Psoas muscle (tissue), 8 donors: ENCODE measurements around the gene IL20. TPM values are rescaled to one million over a fixed set of nuclear protein-coding genes. Genes with fewer than 3 reads are reported as not detected.

Source experiments
- ATAC-seq, 4 donors: fragments of 200-7000 bp; cut with Tn5 transposase; one replicate each; pipeline ENCODE4 v1.9.1; 2020; ENCODE audit warnings: moderate library complexity in 3 of 4, mild to moderate bottlenecking in 2 of 4
- DNase-seq, 2 donors: peaks; one replicate each; pipeline ENCODE4 v3.0.0-alpha.2; 2020
- H3K27ac ChIP-seq: fragments of 200-600 bp; one replicate; pipeline ENCODE4 v1.8.0; 2022
- H3K27me3 ChIP-seq, 3 donors: fragments of 200-600 bp in 1 of 3; one replicate each; pipeline versions ENCODE4 v1.6.1 to v1.8.0; 2013 to 2022; ENCODE audit warnings: low read length in 2 of 3, mild to moderate bottlenecking in 2 of 3, moderate library complexity in 1 of 3; ENCODE audit not compliant: insufficient read depth in 3 of 3
- H3K36me3 ChIP-seq, 2 donors: fragments of 200-600 bp in 1 of 2; one replicate each; pipeline versions ENCODE4 v1.6.1 to v1.8.0; 2013 to 2022; ENCODE audit warnings: low read depth in 1 of 2, mild to moderate bottlenecking in 1 of 2, moderate library complexity in 1 of 2; ENCODE audit not compliant: insufficient read depth in 1 of 2
- H3K4me1 ChIP-seq: fragments of 200-600 bp; one replicate; pipeline ENCODE4 v1.8.0; 2022
- H3K4me3 ChIP-seq: fragments of 200-600 bp; one replicate; pipeline ENCODE4 v1.8.0; 2022; ENCODE audit warnings: mild to moderate bottlenecking
- H3K9me3 ChIP-seq: fragments of 200-600 bp; one replicate; pipeline ENCODE4 v1.8.0; 2022
- WGBS, 3 donors: extraction: QIAGEN DNeasy Blood & Tissue Kit; methylation state at CpG; one replicate each; pipeline versions ENCODE4 v1.1.6 to v1.1.7; 2013; 5-methylcytosine and 5-hydroxymethylcytosine counted together
- intact Hi-C, 2 donors: fragments of 100-400 bp; cut with DNase I; formaldehyde crosslinking; loops; one replicate each; pipeline versions ENCODE4 v1.11.0 to v1.14.2; 2022
- polyA plus RNA-seq, 3 donors: library from polyadenylated mRNA; stranded (reverse); fragments of 200-250 nt; gene quantifications; one replicate each; pipeline ENCODE4 v1.2.3, GENCODE V29; 2013
- total RNA-seq, 4 donors: library from RNA; stranded (reverse); fragmentation: NEBNext Ultra II Directional in 2 of 4; extraction: Animal tissue kit (Norgen Biotek cat#: 25700) in 2 of 4; gene quantifications; one replicate each; pipeline versions ENCODE4 v1.2.1 to v1.2.4, GENCODE V29; 2021 to 2023
- TF ChIP-seq, protein P1 (sequence below): fragments of 200-600 bp; IDR thresholded peaks from one replicate; pipeline ENCODE4 v1.8.0; 2022; ENCODE audit warnings: antibody characterized with exemption
- donor health status: healthy with polysubstance abuse.
- donor health status: DM: no; HTN: no; CAD: no; lungs with moderate emphysema.
- donor health status: Bipolar disorder and iron deficiency.
- donor health status: healthy.
- donor health status: DM: yes; HTN: yes; CAD: no.
- donor health status: DM: no; HTN: no; CAD: no.
- donor health status: DM: no; HTN: no; CAD: no.
- donor health status: DM: yes; HTN: yes; CAD: no.

IL20 gene
- total and polyA plus RNA-seq, 7 donors = 1.2 TPM; not detected in 6

- ATAC-seq (no peak), DNase-seq (no peak)
- intact Hi-C loops = no loop called here
- Histone ChIP-seq H3K9me3 (no peaks in the 10 kb centered on the region), H3K36me3 (no peaks in the 10 kb centered on the region), H3K4me3 (no peak overlapping the region), H3K4me1 (no peaks in the 10 kb centered on the region), H3K27me3 (no peaks in the 10 kb centered on the region), H3K27ac (no peak overlapping the region)
- TF ChIP-seq, protein P1, sequence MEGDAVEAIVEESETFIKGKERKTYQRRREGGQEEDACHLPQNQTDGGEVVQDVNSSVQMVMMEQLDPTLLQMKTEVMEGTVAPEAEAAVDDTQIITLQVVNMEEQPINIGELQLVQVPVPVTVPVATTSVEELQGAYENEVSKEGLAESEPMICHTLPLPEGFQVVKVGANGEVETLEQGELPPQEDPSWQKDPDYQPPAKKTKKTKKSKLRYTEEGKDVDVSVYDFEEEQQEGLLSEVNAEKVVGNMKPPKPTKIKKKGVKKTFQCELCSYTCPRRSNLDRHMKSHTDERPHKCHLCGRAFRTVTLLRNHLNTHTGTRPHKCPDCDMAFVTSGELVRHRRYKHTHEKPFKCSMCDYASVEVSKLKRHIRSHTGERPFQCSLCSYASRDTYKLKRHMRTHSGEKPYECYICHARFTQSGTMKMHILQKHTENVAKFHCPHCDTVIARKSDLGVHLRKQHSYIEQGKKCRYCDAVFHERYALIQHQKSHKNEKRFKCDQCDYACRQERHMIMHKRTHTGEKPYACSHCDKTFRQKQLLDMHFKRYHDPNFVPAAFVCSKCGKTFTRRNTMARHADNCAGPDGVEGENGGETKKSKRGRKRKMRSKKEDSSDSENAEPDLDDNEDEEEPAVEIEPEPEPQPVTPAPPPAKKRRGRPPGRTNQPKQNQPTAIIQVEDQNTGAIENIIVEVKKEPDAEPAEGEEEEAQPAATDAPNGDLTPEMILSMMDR = no peak
- 85 to 89% (median 87%) methylated on average over 2 of the region's 2 CpGs for WGBS, 3 donors
Observed at GRCh38 chr1:206829875-206830274, 35.5 kb upstream of the IL20 start.

DNA sequence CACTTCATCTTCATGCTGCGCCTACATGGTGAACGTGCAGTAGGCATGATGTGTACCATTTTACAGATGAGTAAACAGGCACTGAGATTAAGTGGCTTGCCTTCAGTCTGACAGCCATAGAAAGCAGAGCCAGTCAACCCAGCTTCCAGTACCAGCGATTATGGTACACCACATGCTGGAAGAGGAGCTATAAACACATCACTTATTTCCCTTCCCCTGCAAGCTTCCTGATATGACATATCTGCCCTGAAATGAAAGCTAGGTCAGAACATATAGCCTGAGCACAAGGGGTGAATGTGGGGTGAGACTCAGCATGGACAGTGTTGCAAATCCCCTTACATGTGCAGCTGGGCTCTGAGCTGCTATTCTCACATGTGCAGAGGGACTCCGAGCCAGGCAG, 33.8 kb upstream of the IL20 start:
- TF ChIP-seq, protein P1 = no peak
- 87 to 88% (median 87%) methylated on average over 4 of the region's 4 CpGs for WGBS, 3 donors
- H3K4me1 ChIP-seq = no peaks in the 10 kb centered on the region
- H3K27ac ChIP-seq = no peak overlapping the region
- no peaks in the 10 kb centered on the region for H3K9me3 ChIP-seq
- peaks cover 0 to 1% (median 0%) of the 10 kb centered on the region in 3 donors for H3K27me3 ChIP-seq
- intact Hi-C loops = no loop called here
- ATAC-seq (no peak), DNase-seq (no peak)
- H3K4me3 ChIP-seq = no peak overlapping the region
- H3K36me3 ChIP-seq = no peaks in the 10 kb centered on the region

DNA sequence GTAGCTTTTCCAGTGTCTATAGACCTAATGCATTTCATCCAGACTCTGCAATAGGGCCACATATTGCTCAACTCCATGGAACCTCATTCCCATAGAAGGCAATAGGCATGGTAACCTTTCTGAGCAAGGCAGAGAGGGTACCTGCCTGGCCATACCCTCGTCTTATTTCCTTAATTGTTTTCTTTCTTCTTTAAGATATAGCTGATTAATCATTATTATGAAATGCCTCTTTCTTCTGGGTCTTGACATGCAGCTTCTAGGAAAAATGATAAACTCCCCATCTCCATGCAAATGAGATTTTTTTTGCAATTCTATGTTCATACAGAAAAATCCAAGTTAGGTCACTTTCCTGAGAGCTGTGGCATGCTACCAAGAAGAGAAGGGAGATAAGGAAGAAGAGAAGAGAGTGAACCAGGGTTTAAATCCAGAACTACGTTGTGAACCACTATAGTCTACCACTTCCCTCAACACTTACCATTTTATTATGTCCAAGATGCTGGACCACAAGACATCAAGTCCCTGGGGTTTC, 33.0 kb upstream of the IL20 start:
- TF ChIP-seq, protein P1 = no peak
- no peaks in the 10 kb centered on the region for H3K36me3 ChIP-seq
- no peaks in the 10 kb centered on the region for H3K4me1 ChIP-seq
- H3K4me3 ChIP-seq = no peak overlapping the region
- peaks cover 0 to 9% (median 0%) of the 10 kb centered on the region in 3 donors for H3K27me3 ChIP-seq
- H3K9me3 ChIP-seq = no peaks in the 10 kb centered on the region
- H3K27ac ChIP-seq = no peak overlapping the region
- DNase-seq (no peak), ATAC-seq (no peak)
- intact Hi-C loops = no loop called here
- WGBS, 3 donors = 57 to 73% (median 68%) methylated on average over 2 of the region's 2 CpGs

DNA sequence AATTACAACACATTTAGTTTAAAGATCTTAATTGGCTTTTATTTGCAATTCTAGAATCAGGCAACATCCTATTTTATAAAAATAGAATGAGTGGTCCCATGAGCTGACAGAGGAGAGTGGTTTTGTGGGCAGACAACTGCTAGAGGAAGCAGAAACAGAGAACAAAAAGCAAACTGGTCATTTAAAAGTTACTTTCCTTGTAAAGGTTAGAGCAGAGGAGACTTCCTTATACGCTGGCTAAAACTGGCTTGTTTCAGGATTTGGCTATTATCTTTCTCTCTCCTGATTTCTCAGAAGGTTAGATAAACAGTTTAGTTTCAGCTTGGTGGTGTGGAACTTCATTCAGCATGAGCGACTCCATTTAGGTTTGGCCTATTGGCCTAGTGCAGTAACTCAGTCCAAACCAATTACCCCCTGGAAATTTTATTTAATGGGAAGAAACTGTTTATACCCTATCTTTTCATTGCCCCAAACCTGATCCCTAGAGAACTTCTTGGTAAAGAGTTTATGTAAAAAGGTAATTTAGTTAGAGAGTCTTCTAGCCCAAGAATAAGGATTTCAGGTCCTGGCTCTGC, 32.2 kb upstream of the IL20 start:
- Histone ChIP-seq H3K4me1 (no peaks in the 10 kb centered on the region), H3K36me3 (no peaks in the 10 kb centered on the region), H3K9me3 (no peaks in the 10 kb centered on the region), H3K27ac (no peak overlapping the region), H3K4me3 (no peak overlapping the region), H3K27me3 (peaks cover 0 to 10% (median 0%) of the 10 kb centered on the region in 3 donors)
- WGBS, 3 donors = 68 to 87% (median 84%) methylated on average over 2 of the region's 2 CpGs
- no peak for ATAC-seq
- DNase-seq = no peak
- intact Hi-C loops = no loop called here
- TF ChIP-seq, protein P1 = no peak

GRCh38 chr1:206833801-206834200, 31.6 kb upstream of the IL20 start:
- TF ChIP-seq, protein P1 = no peak
- intact Hi-C loops = no loop called here
- no peaks in the 10 kb centered on the region for H3K4me1 ChIP-seq
- DNase-seq (no peak), ATAC-seq (no peak)
- 40 to 49% (median 42%) methylated on average over 2 of the region's 2 CpGs for WGBS, 3 donors
- H3K9me3 ChIP-seq = no peaks in the 10 kb centered on the region
- H3K27me3 ChIP-seq = peaks cover 0 to 10% (median 0%) of the 10 kb centered on the region in 3 donors
- no peaks in the 10 kb centered on the region for H3K36me3 ChIP-seq
- H3K4me3 ChIP-seq = no peak overlapping the region
- no peak overlapping the region for H3K27ac ChIP-seq
